HFF-Myc (cell line): ENCODE measurements around the gene SDK2.

Source experiments
- DNase-seq: peaks from one replicate; pipeline ENCODE4 v3.0.0-alpha.2; 2011; ENCODE audit warnings: low read depth; ENCODE audit errors: extremely low read depth
- H3K4me3 ChIP-seq: replicated peaks from 2 replicates; pipeline ENCODE4 v1.5.1; 2011; ENCODE audit warnings: low read depth, mild to moderate bottlenecking, control low read depth, low read length
- CTCF ChIP-seq: IDR thresholded peaks from 2 replicates; pipeline ENCODE4 v1.5.1; 2012; ENCODE audit warnings: mild to moderate bottlenecking, low read depth, low read length, control low read depth; ENCODE audit errors: missing control alignments

Gene SDK2

GRCh38 chr17:73568934-73569333 lies 75.3 kb downstream of the SDK2 start:
- H3K4me3 ChIP-seq = no peak overlapping the region
- TF ChIP-seq CTCF = no peak
- DNase-seq = no peak

DNA sequence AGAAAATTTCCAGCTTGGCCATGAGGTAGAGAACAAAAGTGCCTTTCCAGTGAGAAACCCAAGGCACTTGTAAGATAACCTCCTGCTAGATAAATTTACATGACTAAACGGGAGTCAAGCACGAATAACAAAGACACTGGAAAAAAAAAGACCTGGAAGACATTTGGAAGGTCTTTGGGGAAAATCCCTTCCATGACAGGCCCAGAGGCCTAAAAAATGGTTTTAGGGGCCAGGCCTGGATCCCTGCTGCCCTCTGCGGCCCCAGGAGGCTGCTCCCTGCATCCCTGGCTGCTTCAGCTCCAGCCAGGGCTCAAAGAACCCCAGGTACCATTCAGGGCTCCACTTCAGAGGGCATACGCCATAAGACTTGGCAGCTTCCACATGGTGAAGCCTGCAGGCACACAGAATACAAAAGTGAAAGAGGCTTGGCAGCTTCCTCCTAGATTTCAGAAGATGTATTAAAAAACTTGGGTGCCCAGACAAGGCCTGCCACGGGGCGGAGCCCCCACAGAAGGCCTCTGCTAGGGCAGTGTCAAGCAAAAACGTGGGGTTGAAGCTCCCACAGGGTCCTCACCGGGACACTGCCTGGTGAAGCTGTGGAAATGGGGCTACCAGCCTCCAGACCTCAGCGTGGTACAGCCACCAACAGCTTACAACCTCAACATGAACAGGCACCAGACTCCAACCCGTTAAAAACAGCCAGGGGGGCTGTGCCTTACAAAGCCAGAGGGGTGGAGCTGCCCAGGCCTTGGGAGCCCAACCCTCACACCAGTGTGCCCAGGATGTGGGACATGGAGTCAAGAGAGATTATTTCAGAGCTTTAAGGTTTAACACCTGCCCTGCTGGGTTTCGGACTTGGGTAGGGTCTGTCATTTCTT lies 77.1 kb downstream of the SDK2 start:
- no peak for TF ChIP-seq CTCF
- DNase-seq = no peak
- H3K4me3 ChIP-seq = no peak overlapping the region

DNA sequence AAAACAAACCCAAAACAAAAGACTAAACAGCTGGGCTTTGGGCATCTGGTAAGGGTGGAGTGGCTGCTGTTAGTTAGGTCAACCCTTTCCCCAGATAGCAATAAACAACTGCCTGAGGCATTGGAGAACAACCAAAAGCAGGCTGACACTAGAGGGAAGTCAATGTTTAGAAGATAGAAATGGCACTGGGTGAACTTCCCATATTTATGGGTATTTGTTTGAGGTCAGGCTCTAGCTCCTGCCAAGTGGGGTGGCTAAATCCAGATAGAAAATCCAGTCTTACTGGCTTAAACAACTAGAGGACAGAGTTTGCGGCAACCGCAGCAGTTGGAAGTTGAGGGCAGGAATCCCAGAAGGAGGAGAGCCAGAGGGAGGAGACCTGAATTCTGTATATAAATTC lies 79.4 kb downstream of the SDK2 start:
- no peak for DNase-seq

GRCh38 chr17:73562896-73563295 lies 81.3 kb downstream of the SDK2 start:
- H3K4me3 ChIP-seq = no peak overlapping the region
- no peak for TF ChIP-seq CTCF
- DNase-seq = no peak

More for the DNA sequence above, 79.4 kb downstream of the SDK2 start:
- H3K4me3 ChIP-seq = no peak overlapping the region
- TF ChIP-seq CTCF = no peak

GRCh38 chr17:73561111-73561510 lies 83.1 kb downstream of the SDK2 start:
- DNase-seq = no peak
- no peak overlapping the region for H3K4me3 ChIP-seq
- no peak for TF ChIP-seq CTCF

GRCh38 chr17:73560661-73561060 lies 83.6 kb downstream of the SDK2 start:
- TF ChIP-seq CTCF = no peak
- H3K4me3 ChIP-seq = no peak overlapping the region
- DNase-seq = no peak
